Tibial nerve (tissue), 4 donors: ENCODE measurements around the gene HBB. TPM values are rescaled to one million over a fixed set of nuclear protein-coding genes. Genes with fewer than 3 reads are reported as not detected.

ENCODE experiments used
- DNase-seq, 2 donors: peaks; one replicate each; pipeline ENCODE4 v3.0.0-alpha.2; 2019; ENCODE audit warnings: low spot score in 2 of 2
- H3K27ac ChIP-seq, 4 donors: fragments of 200-600 bp; sonication (generic) in 3 of 4; one replicate each; pipeline ENCODE4 v1.5.1; 2017 to 2019; ENCODE audit warnings: mild to moderate bottlenecking in 1 of 4
- H3K27me3 ChIP-seq, 2 donors: fragments of 200-600 bp; sonication (generic) in 1 of 2; one replicate each; pipeline versions ENCODE4 v1.5.1 to v1.6.0; 2017 to 2019
- H3K36me3 ChIP-seq, 3 donors: fragments of 200-600 bp; sonication (generic); one replicate each; pipeline ENCODE4 v1.5.1; 2018 to 2019
- H3K4me1 ChIP-seq, 4 donors: fragments of 200-600 bp; sonication (generic) in 3 of 4; one replicate each; pipeline ENCODE4 v1.5.1; 2017 to 2019
- H3K4me3 ChIP-seq, 4 donors: fragments of 200-600 bp; sonication (generic) in 3 of 4; one replicate each; pipeline ENCODE4 v1.5.1; 2017 to 2019; ENCODE audit warnings: mild to moderate bottlenecking in 1 of 4, moderate library complexity in 1 of 4
- H3K9me3 ChIP-seq, 4 donors: fragments of 200-600 bp; sonication (generic) in 3 of 4; one replicate each; pipeline ENCODE4 v1.5.1; 2017 to 2019
- EP300 ChIP-seq, 2 donors: sonication (generic); formaldehyde crosslinking; IDR thresholded peaks; one replicate each; pipeline ENCODE4 v1.6.1; 2017; ENCODE audit warnings: antibody characterized with exemption in 2 of 2, mild to moderate bottlenecking in 1 of 2
- POLR2A ChIP-seq, 2 donors: fragments of 450-650 bp; IDR thresholded peaks; one replicate each; pipeline ENCODE4 v1.6.1; 2017; ENCODE audit warnings: antibody characterized with exemption in 2 of 2, mild to moderate bottlenecking in 2 of 2, moderate library complexity in 2 of 2
- WGBS, 2 donors: methylation state at CpG; one replicate each; pipeline ENCODE4 v1.1.5; 2018; 5-methylcytosine and 5-hydroxymethylcytosine counted together
- total RNA-seq, 4 donors: library from RNA; depleted of rRNA; stranded (reverse); fragments of >200 nt; gene quantifications; one replicate each; pipeline ENCODE4 v1.1.0, GENCODE V29; 2016
- TF ChIP-seq, protein P1 (sequence below), 5 experiments: fragments of 200-600 bp in 3 of 5; fragments of 450-650 bp in 2 of 5; sonication (generic) in 3 of 5; IDR thresholded peaks; one replicate each; pipeline ENCODE4 v1.5.1; 2016 to 2019; ENCODE audit warnings: antibody characterized with exemption in 5 of 5, mild to moderate bottlenecking in 3 of 5, moderate library complexity in 2 of 5

HBB gene
- 100 to 1,000 TPM in 2 of 4 donors, 10 to 100 TPM in 1, not detected in 1; 61.6 to 425 (median 151) TPM for total RNA-seq

DNA sequence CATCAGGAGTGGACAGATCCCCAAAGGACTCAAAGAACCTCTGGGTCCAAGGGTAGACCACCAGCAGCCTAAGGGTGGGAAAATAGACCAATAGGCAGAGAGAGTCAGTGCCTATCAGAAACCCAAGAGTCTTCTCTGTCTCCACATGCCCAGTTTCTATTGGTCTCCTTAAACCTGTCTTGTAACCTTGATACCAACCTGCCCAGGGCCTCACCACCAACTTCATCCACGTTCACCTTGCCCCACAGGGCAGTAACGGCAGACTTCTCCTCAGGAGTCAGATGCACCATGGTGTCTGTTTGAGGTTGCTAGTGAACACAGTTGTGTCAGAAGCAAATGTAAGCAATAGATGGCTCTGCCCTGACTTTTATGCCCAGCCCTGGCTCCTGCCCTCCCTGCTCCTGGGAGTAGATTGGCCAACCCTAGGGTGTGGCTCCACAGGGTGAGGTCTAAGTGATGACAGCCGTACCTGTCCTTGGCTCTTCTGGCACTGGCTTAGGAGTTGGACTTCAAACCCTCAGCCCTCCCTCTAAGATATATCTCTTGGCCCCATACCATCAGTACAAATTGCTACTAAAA, at the start of gene HBB:
TSS of gene HBB (minus strand) at position 340 of the 579 bp plus-strand sequence. CDS start at position 290, 50 bp downstream.
- DNase-seq = no peak
- no peaks in the 10 kb centered on the region for H3K4me1 ChIP-seq
- H3K27ac ChIP-seq = no peak within 1 kb of the TSS
- 90 to 98% methylated on average over 3 of the region's 3 CpGs for WGBS, 2 donors
- H3K36me3 ChIP-seq = no peaks in the 10 kb centered on the region
- H3K9me3 ChIP-seq = no peaks in the 10 kb centered on the region
- TF ChIP-seq POLR2A (IDR thresholded peaks at IDR 0.05) (no peak), EP300 (IDR thresholded peaks at IDR 0.05) (no peak)
- TF ChIP-seq, protein P1, sequence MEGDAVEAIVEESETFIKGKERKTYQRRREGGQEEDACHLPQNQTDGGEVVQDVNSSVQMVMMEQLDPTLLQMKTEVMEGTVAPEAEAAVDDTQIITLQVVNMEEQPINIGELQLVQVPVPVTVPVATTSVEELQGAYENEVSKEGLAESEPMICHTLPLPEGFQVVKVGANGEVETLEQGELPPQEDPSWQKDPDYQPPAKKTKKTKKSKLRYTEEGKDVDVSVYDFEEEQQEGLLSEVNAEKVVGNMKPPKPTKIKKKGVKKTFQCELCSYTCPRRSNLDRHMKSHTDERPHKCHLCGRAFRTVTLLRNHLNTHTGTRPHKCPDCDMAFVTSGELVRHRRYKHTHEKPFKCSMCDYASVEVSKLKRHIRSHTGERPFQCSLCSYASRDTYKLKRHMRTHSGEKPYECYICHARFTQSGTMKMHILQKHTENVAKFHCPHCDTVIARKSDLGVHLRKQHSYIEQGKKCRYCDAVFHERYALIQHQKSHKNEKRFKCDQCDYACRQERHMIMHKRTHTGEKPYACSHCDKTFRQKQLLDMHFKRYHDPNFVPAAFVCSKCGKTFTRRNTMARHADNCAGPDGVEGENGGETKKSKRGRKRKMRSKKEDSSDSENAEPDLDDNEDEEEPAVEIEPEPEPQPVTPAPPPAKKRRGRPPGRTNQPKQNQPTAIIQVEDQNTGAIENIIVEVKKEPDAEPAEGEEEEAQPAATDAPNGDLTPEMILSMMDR (IDR thresholded peaks at IDR 0.05) = no peak
- no peak within 1 kb of the TSS for H3K4me3 ChIP-seq
- H3K27me3 ChIP-seq = no peaks in the 10 kb centered on the region

DNA sequence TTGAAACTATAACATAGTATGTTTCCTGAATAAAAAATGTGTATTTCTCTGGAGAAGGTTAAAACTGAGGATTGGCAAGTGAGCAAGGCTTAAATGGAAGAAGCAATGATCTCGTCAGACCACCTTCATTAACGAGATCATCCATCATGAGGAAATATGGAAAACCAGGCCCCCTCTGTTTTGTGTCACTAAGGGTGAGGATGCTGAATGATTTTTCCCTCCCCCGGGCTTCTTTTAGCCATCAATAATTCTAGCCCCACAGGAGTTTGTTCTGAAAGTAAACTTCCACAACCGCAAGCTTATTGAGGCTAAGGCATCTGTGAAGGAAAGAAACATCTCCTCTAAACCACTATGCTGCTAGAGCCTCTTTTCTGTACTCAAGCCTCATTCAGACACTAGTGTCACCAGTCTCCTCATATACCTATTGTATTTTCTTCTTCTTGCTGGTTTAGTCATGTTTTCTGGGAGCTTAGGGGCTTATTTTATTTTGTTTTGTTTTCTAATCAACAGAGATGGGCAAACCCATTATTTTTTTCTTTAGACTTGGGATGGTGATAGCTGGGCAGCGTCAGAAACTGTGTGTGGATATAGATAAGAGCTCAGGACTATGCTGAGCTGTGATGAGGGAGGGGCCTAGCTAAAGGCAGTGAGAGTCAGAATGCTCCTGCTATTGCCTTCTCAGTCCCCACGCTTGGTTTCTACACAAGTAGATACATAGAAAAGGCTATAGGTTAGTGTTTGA, 48.7 kb upstream of the HBB start:
- Histone ChIP-seq H3K9me3 (no peaks in the 10 kb centered on the region), H3K36me3 (no peaks in the 10 kb centered on the region), H3K27me3 (no peaks in the 10 kb centered on the region), H3K27ac (no peak overlapping the region), H3K4me3 (no peak overlapping the region), H3K4me1 (peaks cover 0 to under 1% (median 0%) of the 10 kb centered on the region in 4 donors)
- no peak for DNase-seq
- TF ChIP-seq, protein P1 (IDR thresholded peaks at IDR 0.05) = no peak
- TF ChIP-seq EP300 (IDR thresholded peaks at IDR 0.05) = no peak
- 77 to 83% methylated on average over 6 of the region's 6 CpGs for WGBS, 2 donors

DNA sequence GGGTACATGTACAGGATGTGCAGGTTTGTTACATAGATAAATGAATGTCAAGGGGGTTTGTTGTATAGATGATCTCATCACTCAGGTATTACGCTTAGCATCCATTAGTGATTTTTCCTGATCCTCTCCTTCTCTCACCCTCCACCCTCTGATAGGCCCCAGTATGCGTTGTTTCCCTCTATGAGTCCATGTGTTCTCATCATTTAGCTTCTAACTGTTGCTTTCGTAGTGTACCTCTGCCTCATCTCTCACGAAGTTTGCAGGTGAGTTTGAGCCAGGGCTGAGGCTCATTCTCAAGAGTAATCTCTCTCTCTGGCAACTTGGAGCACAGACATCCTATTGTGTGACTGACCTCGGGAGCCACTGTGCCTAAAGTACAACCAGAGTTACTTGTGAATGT, 47.5 kb upstream of the HBB start:
- no peak overlapping the region for H3K4me3 ChIP-seq
- H3K36me3 ChIP-seq = no peaks in the 10 kb centered on the region
- H3K4me1 ChIP-seq = no peaks in the 10 kb centered on the region
- WGBS, 2 donors = 59 to 65% methylated on average over 5 of the region's 5 CpGs
- no peak overlapping the region for H3K27ac ChIP-seq
- TF ChIP-seq POLR2A (IDR thresholded peaks at IDR 0.05) = no peak
- TF ChIP-seq EP300 (IDR thresholded peaks at IDR 0.05) = no peak
- TF ChIP-seq, protein P1 (IDR thresholded peaks at IDR 0.05) = no peak
- no peaks in the 10 kb centered on the region for H3K27me3 ChIP-seq
- no peak for DNase-seq
- H3K9me3 ChIP-seq = no peaks in the 10 kb centered on the region

DNA sequence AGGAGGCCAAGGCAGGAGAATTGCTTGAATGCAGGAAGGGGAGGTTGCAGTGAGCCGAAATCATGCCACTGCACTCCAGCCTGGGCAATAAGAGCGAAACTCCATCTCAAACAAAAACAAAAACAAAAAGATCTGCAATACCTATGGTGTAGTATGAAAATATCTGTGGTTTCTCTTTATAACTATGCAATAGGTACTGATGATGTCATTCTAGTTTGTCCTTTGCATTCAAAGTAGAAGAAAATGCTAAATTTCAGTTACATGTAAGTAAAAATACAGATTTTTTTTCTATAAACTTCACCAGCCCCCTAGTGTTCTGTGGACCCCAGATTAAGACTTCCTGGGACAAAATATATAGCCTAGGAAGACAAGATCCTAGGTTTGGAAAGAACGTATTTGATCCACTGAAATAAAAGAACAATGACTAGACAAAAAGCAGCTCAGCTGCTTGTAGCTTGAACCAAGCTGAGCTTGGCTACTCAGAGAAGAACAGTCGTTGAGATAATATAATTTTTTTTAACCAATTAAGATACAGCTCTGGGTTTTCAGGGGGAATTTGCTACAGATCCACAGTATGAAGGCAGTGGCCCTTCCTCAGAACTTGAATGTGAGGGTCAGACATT, 45.6 kb upstream of the HBB start:
- 74 to 82% methylated on average over 4 of the region's 4 CpGs for WGBS, 2 donors
- Histone ChIP-seq H3K27me3 (no peaks in the 10 kb centered on the region), H3K4me3 (no peak overlapping the region), H3K36me3 (no peaks in the 10 kb centered on the region), H3K27ac (no peak overlapping the region), H3K9me3 (no peaks in the 10 kb centered on the region), H3K4me1 (no peaks in the 10 kb centered on the region)
- no peak for DNase-seq
- TF ChIP-seq EP300 (IDR thresholded peaks at IDR 0.05) = no peak

DNA sequence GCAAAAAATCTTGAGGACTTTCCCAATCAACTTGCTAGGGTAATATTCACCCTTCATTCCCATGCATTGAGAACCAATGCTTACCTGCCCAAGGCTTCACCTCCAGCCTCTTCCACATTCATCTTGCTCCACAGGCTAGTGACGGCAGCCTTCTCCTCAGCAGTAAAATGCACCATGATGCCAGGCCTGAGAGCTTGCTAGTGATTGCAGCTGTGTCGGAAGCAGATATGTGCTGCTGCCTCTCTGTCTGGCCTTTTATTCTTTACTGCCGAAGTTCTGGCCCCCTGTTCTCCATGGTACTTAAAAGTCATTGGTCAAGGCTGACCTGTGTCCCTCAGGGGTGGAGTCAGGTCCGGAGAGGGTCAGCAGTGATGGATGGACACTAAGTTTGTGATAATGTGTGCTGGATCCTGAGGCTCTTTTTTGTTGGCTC, 42.9 kb upstream of the HBB start, which contains the start of gene HBE1:
TSS of gene HBE1 (minus strand) at position 231 of the 433 bp plus-strand sequence. CDS start at position 176, 55 bp downstream.
- Histone ChIP-seq H3K36me3 (no peaks in the 10 kb centered on the region), H3K9me3 (no peaks in the 10 kb centered on the region), H3K27me3 (no peaks in the 10 kb centered on the region), H3K27ac (no peak within 1 kb of the TSS), H3K4me3 (no peak within 1 kb of the TSS), H3K4me1 (no peaks in the 10 kb centered on the region)
- 58 to 64% methylated on average over 4 of the region's 4 CpGs for WGBS, 2 donors
- DNase-seq = no peak
- TF ChIP-seq, protein P1 (IDR thresholded peaks at IDR 0.05) = no peak
- no peak for TF ChIP-seq POLR2A (IDR thresholded peaks at IDR 0.05)
- no peak for TF ChIP-seq EP300 (IDR thresholded peaks at IDR 0.05)
